Measurements from ENCODE around the gene TSNAXIP1.

Gene TSNAXIP1

GRCh38 chr16:67841816-67842508 is 35.3 kb downstream of the TSNAXIP1 start, which contains the start of gene THAP11 (continued):
- no peak for TF ChIP-seq ZNF670 (tag by site-specific recombination; IDR thresholded peaks at IDR 0.05; ENCODE audit: low read depth)
- TF ChIP-seq PRDM6 (tag by site-specific recombination; IDR thresholded peaks at IDR 0.05): no peak
- TF ChIP-seq ZNF133 (tag by site-specific recombination; IDR thresholded peaks at IDR 0.05): no peak
- no peak for TF ChIP-seq BCL6B (tag by site-specific recombination; IDR thresholded peaks at IDR 0.05)
- no peak for TF ChIP-seq ZNF529 (tag by site-specific recombination; IDR thresholded peaks at IDR 0.05; ENCODE audit: insufficient replicate concordance)
- no peak for TF ChIP-seq ZFHX2 (tag by site-specific recombination; conservative IDR thresholded peaks at IDR 0.05)
- TF ChIP-seq ZNF48 (tag by site-specific recombination; IDR thresholded peaks at IDR 0.05): no peak
- TF ChIP-seq ZNF585B (tag by site-specific recombination; IDR thresholded peaks at IDR 0.05): no peak
- no peak for TF ChIP-seq ZNF639 (tag by site-specific recombination; IDR thresholded peaks at IDR 0.05)
- no peak for TF ChIP-seq PRDM2 (tag by site-specific recombination; IDR thresholded peaks at IDR 0.05; ENCODE audit: borderline replicate concordance)
- no peak for TF ChIP-seq GLI2 (tag by site-specific recombination; IDR thresholded peaks at IDR 0.05; ENCODE audit: borderline replicate concordance, low read depth)
- no peak for TF ChIP-seq ZNF223 (tag by site-specific recombination; IDR thresholded peaks at IDR 0.05)
- no peak for TF ChIP-seq ZNF37A (tag by site-specific recombination; IDR thresholded peaks at IDR 0.05)
- no peak for TF ChIP-seq ZNF830 (tag by site-specific recombination; IDR thresholded peaks at IDR 0.05; ENCODE audit: low read depth)
- TF ChIP-seq ZNF324 (tag by site-specific recombination; IDR thresholded peaks at IDR 0.05): 0 out of 2 replicates have a peak, but pooled peaks have one; percentile 65
- TF ChIP-seq ZNF624 (tag by site-specific recombination; IDR thresholded peaks at IDR 0.05): no peak
- TF ChIP-seq GLIS1 (tag by site-specific recombination; IDR thresholded peaks at IDR 0.05): no peak
- no peak for TF ChIP-seq KLF17 (tag by site-specific recombination; IDR thresholded peaks at IDR 0.05)
- TF ChIP-seq ZBTB10 (tag by site-specific recombination; IDR thresholded peaks at IDR 0.05): no peak
- no peak for TF ChIP-seq ZNF837 (tag by site-specific recombination; IDR thresholded peaks at IDR 0.05)

Data from HEK293 (cell line).